HG02973 (cell line): Measurements from ENCODE around the gene BLNK.
"Not testable (repeated sequence)": the region's sequence is repeated elsewhere in the genome, so short reads cannot be mapped to it uniquely, and the experiment has no call there.

ENCODE experiments used
- ATAC-seq: cut with Tn5 transposase; IDR thresholded peaks from one replicate; pipeline ENCODE4 v1.9.1; 2021; ENCODE audit warnings: moderate library complexity; ENCODE audit not compliant: unreplicated experiment

BLNK gene

DNA sequence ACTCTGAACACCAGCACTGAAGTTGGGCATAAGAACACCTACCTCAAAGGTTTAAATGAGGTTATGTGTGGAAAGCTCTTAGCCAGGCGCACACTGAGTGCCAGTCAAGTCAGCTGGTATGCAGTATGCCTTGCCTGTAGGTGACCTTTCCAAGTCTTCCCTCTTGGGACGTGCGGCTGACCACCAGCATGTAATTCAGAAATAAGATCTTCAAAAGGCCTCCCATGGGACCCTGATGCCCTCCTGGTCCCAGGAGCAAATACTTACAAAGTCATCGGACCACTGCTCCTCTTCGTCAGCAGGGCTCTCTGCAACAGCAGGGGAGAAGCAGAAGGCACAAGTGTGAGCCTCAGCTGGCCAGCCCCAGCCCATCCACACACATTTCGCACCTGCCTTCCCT, 40.8 kb downstream of the BLNK start:
- no peak for ATAC-seq

DNA sequence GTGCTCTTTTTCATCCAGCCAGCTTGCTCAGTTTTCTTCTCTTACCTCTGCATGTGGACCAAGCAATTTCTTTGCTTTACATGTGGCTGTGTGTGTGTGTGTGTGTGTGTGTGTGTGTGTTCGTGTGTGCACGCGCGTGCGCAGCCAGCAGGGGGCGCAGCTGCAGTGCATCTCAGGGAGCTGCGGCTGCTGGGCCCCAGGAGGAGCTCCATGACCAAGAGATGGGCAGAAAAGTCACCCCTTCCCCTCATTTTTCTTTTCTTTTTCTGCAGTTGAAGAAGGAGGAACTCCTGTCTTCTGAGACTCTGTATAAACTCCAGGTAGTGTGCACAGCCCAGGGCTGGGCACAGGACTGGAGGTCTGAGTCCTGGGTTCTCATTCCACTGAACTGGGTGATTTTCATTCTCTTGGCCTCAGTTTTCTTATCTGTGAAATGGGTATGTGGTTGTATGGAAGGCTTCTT, 41.8 kb downstream of the BLNK start:
- no peak for ATAC-seq

DNA sequence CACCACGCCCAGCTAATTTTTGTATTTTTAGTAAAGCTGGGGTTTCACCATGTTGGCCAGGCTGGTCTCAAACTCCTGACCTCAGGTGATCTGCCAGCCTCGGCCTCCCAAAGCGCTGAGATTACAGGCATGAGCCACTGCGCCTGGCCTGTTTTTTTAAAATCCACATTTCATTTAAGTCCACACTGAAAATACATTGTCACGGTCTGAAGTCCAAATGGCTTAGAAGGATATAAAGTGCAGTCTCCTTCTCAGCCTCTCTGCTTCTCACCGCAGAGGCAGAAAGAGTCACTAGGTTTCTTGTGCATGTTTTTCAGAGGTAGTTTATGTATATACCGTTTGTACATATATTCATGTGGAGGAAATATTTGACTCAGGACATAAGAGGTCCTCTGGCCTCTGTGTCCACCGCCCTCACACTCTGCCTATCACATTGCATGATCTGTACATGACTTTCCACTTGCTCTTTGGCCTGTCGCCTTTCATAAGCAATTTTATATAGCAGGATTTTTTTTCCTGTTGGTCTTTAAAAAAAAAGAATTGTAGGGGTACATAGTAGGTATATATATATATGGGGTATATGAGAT, 42.9 kb downstream of the BLNK start:
- ATAC-seq, result no peak

DNA sequence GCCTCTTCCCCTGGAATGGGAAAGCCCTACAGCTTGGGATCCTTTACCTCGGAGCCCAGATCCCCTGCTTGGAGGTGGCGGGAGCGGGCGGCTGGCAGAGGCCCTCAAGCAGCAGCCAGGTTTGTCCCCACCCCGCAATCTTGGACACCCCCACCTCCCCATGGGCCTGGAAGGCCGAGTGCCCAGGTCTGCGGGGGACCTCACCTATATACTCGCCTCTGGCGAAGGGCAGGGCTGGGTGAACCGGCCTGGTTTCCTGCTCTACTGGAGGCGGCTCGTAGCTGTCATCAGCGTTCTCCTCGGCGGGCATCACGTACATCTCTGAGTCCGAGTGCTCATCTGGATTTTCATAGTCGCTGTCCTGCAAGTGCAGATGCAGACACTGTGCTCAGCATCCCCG, 44.2 kb downstream of the BLNK start:
- ATAC-seq, result no peak

DNA sequence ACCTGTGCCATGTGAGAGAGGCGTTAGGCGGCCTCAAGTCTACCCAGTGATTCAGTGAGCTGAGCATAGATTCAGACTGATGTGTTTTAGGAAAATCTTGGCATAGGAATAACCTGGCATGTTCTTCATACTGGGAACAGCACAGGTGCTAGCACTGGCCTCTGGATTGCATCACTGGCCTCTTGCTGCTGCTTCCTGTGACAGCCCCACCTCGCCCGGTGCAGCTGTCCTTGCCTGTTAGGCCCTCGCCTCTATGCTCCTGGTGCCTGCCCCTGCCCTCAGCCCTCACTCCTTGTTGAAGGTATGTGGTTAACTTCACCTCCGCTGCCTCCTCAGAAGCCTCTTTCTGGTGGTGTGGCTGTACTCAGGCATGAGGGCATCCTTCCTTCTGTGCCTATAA, 46.2 kb downstream of the BLNK start:
- ATAC-seq, result no peak

DNA sequence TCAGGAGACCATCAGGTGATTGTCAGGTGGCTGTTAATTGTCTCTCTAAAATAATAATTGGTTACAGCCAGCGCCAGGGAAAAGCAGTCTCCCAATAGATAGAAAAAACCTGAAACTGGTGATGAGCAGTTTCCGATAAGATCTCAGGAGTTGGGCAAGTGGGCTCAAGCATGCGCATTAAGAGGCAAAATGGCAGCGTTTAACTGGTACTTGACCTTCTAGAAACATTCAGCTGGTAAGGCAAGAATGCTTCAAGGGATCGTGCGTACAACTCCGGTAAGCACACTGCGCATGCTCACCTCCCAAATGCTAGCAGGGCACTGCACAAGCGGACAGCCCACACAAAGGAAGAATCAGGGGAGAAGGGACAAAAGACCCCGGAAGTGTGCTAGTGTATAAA, 48.5 kb downstream of the BLNK start:
- no peak for ATAC-seq

DNA sequence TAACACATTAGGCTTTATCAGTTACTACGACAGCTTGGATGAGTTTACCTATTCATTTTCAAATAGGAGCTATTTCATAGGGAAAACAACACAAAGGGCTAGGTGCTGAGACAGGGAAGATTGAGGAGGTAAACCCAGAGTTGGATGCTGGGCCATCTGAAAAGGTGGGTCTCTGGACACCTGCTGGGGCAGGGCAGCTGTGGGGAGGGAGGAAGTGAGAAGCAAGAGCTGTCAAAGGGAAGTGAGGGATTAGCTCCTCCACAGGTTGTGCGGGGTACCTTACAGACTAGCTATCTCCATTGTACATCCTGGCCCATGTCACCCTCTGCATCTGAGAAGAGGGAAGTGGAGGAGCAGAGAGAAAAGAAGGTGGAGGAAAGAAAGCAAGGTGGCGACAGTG, 48.9 kb downstream of the BLNK start:
- ATAC-seq, result no peak

DNA sequence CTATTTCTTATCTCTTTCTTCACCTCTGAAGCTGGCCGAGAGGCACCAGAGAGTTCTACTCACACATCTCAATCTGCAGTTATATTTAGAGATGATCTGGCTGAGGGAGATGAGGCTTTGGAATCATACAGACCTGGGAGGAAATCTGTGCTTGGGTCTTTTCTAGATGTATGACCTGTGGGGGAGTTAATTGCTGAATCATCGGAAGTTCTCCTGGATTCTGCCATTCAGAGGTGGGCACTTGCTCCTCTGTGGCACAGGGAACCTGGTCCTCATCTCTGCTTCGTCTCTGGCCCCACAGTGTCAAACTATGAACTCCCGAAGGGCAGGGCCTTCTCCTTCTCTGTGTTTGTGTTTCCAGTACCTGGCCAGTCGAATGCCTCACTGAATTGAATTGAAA, 52.5 kb downstream of the BLNK start:
- ATAC-seq, result no peak

DNA sequence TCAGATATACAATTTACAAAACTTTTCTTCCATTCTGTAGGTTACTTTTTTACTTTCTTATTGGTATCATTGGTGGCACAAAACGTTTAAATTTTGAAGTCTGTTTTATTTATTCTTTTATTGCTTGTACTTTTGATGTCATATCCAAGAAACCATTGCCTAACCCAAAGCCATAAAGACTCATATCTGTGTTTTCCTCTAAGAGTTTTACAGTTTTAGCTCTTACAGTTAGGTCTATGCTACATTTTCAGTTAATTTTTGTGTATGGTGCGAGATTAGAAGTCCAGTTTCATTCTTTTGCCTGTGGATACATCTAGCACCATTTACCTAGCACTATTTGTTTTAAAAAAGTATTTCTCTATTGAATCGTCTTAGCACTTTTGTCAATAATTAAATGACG, 53.7 kb downstream of the BLNK start:
- no peak for ATAC-seq

DNA sequence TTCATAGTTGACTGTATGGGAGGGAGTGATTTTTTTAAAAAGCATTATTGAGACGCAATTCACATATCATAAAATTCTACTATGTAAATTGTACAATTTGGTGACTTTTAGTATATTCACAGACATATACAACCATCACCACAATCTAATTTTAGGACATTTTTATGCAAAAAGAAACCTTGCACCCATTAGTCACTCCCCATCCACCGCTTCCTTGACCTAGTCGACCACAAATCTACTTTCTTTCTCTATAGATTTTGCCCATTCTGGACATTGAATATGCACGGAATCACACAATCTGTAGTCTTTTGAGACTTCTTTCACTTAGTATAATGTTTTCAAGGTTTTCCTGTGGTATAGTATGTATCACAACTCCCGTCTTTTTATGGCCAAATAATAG, 54.6 kb downstream of the BLNK start:
- no peak for ATAC-seq

DNA sequence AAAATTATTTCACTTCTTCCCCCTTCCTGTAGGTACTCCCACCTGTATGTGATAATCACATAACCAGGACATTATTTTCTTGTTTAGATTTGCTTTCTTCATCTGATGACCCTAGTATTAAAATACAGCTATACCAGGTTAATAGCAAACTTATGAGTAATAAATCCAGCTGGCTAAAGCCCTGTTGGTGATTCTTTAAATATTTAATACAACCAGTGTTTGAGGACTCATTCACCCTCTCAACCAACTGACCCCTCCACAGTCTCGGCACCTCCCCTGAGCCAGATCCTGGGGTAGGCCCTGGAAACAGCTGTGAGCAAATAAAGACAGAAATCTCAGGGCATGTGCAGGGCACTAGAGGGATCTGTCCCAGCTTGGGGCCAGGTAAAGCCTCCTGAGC, 58.5 kb downstream of the BLNK start:
- ATAC-seq, result no peak

DNA sequence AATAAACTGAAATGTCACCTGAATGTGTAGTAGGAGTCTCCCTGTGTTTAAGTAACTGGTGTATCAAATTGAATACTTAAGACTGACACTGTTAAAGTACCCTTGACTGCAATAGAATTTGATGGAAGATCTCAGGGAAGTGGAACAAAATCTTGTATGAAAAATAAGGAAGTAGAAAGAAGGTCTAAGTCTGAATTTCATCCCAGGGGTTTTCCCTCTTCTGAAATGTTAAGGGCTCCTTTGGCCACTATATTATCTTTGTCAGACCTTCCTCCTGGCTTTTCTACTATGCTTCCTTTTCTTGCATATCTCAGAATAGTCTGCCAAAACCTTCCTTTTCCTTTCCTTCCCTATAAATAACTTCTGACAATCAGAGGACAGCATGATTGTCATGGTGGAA, 59.6 kb downstream of the BLNK start:
- ATAC-seq, result no peak

DNA sequence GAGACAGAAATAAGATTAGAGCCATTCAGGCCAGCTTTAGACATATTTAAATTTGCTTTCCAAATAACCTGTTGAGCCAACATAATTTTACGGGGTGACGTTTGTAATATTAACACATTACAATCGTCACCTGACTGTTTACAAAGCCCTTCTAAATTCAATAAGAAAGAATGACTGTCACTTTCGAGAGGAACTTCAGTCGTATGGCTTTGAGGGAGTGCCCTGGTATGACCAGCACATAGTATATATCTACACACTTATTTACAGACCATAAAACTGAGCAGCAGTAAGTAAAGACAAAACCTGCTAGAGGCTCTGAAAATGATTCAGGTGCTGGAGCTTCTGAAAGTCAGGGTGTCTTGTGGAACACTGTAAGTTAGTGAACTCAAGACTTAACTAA, 62.4 kb downstream of the BLNK start:
- no peak for ATAC-seq

DNA sequence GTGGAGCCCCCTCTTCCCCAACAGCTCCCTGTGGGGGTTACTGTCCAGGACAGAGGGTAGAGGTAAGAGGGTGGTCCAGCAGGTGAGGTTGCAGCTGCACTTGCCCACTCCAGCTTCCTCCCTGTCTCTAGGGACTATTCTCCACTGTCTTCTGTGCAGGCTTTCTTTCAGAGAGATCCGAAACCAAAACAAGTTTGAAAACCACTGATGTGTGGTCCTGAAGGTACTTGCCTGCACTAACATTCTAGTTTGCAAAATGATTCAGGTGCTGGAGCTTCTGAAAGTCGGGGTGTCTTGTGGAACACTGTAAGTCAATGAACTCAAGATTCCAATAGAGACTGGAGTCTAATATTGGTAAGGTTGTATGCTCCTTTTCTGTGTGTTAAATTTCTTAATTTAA, 63.1 kb downstream of the BLNK start:
- no peak for ATAC-seq

DNA sequence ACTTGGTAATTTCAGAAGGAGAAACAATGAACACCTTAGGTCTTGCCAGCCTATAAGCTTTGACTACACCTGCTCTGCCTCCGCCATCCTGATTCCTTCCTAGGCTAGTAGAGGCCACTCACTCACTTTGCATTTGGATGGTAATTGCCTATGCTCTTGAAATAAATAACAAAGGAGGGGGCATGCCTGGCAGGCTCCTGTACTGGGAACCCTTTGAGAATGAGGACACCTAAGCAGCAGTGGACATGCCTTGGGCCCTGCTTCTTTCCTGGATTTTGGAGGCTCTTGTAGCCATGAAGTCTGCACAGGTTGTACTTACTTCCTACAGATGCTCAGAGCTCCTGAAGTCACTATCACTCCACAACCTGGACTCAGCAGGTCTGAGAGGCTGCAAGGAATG, 65.8 kb downstream of the BLNK start:
- no peak for ATAC-seq

DNA sequence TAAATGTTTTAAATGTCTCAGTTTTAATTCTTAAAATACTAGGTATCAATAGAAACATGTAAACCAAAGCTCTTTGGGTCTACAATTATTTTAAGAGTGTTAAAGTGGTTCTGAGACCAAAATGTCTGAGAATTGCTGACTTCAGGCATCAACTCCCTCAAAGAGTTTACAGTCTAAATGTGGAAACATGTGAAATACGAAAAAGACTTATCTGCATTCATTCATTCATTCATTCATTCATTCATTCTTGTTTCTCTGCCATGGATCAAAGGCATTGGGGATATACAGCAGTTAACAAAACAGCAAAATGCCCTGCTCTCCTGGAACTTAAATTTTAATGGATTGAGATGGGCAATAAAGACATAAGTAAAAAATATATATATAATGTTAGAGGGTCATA, 69.8 kb downstream of the BLNK start:
- ATAC-seq, result no peak

DNA sequence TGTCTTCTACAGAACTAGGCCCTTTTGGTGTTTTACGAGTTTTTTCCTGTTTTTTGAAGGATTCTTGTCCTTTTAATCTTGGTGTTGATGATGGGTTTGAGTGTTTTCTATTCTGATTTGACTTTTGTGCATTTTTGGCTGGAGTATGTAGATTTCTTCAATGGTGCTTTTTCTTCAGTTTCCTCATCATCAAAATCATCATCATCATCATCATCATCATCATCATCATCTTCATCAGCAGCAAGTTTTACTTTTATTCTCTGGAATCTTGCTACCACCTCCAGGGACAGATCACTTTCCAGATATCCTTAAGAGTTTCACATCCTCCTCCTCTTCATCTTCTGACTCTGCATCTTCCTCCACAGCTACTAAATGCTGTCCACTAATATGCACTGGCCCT, 81.9 kb downstream of the BLNK start:
- not testable (repeated sequence) for ATAC-seq

DNA sequence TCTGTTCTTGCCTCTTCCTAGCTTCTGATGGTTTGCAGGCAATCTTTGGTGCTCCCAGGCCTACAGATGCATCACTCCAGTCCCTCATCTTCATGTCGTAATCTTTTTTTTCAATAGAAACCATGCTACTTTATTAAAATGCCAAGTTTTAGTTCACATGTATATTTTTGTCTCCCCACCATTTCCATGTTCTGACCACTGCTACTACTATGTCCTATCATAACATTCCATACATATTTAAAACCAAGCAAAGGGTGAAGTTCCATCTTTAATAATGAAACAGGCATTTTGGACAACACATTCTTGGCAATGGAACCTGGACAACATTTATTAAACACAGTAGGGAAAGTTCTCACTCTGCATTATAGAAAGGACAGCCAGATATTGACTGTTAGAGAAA, 82.5 kb downstream of the BLNK start:
- no peak for ATAC-seq

DNA sequence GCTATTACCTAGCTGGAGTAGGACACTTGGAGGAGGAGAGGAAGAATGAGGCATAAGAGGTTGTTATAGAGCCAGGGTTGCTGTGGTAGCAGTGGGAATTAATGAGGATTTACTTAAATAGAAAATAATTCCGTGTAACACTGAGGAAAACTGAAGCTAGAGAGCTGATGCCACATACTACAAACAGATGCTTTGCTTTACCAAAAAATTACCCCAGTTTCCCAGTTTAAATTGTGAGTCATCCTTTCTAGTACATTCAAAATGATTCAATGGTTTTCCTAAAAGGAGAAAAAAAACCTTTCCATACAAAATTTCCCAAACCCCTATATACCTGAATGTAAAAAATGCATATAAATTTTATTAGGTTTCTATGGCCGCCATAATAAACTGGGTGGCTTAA, 82.9 kb downstream of the BLNK start:
- ATAC-seq, result no peak

DNA sequence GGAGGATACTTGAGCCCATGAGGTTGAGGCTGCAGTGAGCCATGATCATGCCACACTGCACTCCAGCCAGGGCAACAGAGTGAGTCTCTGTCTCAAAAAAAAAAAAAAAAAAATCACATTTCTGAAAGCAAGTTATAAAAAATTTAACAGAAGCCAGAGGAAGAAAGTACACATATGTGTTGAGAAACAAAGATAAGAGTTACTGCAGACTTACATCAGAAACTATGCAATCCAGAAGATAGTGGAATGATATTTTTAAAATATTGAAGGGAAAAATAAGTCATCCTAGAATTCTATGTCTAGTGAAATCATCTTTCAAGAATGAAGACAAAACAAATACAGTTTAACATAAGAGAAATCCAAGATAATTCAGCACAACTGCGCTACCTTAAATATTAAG, 94.4 kb downstream of the BLNK start:
- ATAC-seq, result no peak

DNA sequence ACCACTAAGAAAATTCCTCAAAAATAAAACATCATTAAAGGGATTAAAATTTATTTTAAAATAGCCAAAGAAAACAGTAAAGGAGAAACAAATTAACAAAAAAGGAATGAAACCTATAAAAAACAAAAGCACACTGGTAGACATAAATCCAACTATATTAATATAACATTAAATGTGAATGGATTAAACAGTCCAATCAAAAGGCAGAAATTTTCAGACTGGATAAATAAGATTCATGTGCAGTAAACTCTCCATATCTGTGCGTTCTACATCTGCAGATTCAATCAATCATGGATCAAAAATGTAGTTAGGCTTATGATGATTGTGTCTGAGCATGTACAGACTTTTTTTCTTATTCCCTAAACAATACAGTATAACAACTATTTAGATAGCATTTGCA, 98.7 kb downstream of the BLNK start:
- no peak for ATAC-seq

DNA sequence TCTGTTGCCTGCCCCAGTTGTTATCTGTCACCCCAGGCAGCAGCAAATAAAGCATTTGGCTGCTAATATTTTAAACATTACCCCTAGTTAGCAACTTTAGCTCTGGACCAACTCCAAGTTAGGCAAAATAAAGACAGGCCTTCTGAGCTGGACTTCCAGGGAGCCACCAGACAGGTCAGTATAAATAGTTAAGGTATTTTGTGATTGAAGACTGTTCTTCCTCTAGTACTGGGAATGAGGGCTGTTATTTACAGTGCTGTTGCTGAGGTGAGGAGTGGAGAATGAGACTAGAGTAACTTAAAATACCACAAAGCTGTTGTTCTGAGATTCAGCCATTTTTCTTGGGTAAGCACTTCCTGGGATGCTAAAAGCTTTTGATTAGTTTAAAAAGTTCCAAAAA, 101.1 kb downstream of the BLNK start:
- ATAC-seq, result no peak

DNA sequence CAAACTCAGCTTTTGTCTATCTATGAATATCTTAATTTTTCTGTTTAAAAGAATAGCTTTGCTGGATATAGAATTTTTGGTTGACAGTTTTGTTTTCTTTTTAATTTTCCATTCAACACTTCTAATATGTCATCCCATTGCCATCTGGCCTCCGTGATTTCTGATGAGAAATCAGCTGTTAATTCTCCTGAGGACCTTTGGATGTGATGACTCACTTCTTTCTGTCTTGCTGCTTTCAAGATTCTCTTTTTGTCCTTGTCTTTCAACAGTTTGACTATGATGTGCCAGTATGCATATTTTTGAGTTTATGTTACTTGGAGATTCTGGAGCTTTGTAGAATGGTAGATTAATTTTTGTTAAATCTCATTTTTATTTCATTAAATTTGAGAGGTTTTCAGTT, 102.8 kb downstream of the BLNK start:
- no peak for ATAC-seq

DNA sequence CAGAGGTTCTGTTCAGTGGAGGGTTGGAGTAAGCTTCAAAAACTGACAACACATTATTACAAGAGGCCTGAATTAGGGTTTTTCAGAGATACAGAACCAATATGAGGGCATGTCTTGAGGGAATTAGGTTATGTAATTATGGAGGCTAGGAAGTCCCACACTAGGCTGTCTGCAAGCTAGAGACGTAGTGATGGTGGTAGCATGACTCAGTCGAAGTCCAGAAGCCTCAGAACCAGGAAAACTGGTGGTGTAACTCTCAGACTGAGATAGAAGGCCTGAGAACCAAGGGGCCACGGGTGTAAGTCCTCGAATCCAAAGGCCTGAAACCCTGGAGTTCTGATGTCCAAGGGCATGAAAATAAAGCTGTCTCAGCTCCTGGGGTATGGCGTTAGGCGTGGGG, 105.6 kb downstream of the BLNK start:
- no peak for ATAC-seq
